ENCODE measurements around the gene PDXK.

PDXK gene

GRCh38 chr21:43739621-43740435 is 20.9 kb downstream of the PDXK start:
- DNase-seq (ENCODE audit: extremely low spot score, insufficient read length, low read depth) (no peak), FAIRE-seq (no peak)

DNA sequence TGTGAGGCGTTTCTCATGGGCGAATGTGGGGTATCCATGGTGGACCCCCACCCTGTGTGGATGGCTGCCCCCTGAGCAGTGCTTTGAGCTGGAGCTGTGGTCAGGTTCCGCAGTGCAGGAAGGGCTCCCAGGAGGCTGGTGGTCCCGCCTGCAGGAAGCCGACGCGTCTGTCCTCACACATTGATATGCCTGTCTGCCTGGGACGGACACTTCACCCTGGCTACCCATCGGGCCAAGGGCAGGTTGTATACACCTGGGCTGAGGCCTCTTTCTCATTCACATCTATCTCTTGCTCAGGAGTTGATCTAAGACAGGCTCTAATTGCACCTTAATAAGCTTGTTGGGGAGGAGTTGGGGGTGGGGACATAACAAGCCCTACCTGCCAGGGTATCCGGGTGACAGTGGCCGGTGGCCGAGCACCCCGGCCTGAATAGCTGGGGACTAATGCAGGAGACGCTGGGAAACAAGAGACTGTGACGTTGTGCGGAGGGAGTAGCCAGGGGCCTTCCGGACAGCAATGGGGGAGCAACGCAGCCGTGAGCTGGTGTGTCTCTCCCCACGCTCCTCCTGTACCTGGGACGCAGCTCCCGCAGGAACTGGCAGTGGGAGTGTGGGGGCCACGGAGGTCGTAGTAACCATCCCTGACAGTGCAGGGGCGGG is 21.7 kb downstream of the PDXK start:
- DNase-seq (ENCODE audit: extremely low spot score, insufficient read length, low read depth): no peak
- no peak for FAIRE-seq

DNA sequence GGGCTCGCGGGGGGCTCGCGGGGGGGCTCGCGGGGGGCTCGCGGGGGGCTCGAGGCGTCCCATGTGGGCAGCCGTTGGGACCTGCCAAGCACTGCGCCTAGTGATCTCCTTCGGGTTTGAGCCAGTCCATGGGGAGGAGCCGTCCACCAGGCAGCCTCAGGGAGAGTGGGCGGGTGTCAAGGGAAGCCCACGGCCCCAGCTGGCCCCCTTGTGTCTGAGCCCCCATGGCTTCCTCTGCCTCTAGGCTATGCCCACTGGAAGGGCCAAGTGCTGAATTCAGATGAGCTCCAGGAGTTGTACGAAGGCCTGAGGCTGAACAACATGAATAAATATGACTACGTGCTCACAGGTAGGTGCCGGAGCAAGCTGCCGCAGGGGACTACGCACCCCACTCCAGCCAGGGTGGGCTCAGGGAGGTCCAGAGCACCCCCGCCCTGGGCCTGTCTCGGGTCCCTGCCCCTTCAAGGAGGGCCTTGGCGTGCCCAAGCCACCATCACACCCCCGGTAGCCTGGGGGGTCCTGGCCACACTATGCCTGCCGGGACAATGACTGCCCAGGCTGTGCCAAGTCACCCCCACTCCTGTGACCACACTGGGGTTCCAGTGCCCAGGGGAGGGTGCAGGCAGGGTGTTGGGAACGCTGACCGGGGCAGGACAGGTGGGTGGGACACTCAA is 22.6 kb downstream of the PDXK start:
- no peak for FAIRE-seq
- DNase-seq (ENCODE audit: extremely low spot score, insufficient read length, low read depth): no peak

DNA sequence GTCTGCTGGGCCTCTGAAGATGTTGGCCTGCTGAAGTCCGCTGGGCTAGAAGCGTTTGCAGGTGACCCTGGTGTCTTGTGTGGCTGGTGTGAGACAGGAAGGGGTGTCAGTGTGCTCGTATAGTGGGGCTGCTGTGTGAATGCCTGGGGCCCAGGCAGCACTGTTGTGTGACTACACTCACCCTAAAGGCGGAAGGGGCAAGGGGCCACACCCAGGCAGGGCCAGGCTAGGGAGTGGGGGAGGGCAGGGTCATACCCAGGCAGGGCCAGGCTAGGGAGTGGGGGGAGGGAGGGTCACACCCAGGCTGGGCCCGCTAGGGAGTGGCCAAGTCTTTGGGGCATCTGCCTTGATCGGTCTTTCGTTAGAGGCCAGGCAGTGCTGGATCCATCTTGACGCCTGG is 25.0 kb downstream of the PDXK start:
- FAIRE-seq (no peak), DNase-seq (ENCODE audit: extremely low spot score, insufficient read length, low read depth) (no peak)

GRCh38 chr21:43744725-43745124 is 25.8 kb downstream of the PDXK start:
- no peak for FAIRE-seq

GRCh38 chr21:43745772-43746517 is 27.0 kb downstream of the PDXK start:
- FAIRE-seq (no peak), DNase-seq (ENCODE audit: extremely low spot score, insufficient read length, low read depth) (no peak)

More at GRCh38 chr21:43744725-43745124, 25.8 kb downstream of the PDXK start:
- no peak for DNase-seq (ENCODE audit: extremely low spot score, insufficient read length, low read depth)

DNA sequence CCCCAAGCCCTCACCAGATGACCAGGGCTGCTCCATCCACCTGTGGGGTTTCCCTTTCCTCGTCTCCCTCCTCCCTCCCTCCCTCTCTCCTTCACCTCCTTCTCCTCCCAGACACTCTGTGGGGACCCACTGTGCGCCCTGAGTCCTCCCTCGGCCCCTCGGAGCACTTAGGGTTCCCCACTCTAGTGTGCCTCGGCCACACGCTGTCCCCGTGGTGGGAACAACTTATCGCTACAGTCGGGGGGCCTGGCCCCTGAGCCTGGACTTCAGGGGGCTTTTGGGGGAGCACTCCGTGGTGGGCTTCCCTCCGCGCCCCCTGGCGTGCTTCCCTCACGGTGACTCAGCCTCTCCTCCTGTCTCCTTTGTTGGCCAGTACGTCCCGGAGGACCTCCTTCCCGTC is 29.7 kb downstream of the PDXK start:
- FAIRE-seq (no peak), DNase-seq (ENCODE audit: extremely low spot score, insufficient read length, low read depth) (no peak)

DNA sequence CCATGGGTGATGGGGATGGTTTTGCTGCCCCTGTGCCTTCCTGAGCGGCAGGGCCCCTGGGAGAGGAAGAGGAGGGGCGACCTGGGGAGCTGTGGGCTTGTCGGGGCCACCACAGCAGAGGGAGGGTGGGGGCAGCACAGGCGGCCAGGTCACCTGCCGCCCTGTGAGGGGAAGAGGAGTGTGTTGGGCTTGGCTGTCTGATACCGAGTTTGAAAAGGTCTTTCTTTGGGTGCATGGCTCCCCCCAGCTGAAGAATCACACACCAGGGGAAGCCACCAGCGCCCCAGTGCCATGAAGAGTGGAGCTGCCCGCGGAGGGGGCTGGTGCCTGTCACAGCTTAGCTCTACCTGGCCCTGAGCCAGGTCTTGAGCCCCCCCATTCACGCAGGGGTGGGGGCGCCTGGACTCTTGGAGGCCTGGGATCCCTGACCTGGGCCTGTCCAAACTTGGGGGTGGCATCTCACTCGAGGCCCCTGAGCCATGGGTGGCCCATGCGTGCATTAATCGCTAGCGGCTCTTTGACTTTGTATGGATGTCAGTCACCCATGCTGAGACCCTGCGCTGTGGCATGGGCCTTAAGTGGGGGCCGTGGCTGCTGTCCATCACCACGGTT is 30.8 kb downstream of the PDXK start:
- DNase-seq (ENCODE audit: extremely low spot score, insufficient read length, low read depth): no peak
- FAIRE-seq: no peak

GRCh38 chr21:43750339-43751033 is 31.6 kb downstream of the PDXK start:
- FAIRE-seq (no peak), DNase-seq (ENCODE audit: extremely low spot score, insufficient read length, low read depth) (no peak)

- DNase-seq (ENCODE audit: extremely low spot score, insufficient read length, low read depth): no peak
- FAIRE-seq: no peak
These were observed 33.1 kb downstream of the PDXK start for GRCh38 chr21:43751955-43752591.

DNA sequence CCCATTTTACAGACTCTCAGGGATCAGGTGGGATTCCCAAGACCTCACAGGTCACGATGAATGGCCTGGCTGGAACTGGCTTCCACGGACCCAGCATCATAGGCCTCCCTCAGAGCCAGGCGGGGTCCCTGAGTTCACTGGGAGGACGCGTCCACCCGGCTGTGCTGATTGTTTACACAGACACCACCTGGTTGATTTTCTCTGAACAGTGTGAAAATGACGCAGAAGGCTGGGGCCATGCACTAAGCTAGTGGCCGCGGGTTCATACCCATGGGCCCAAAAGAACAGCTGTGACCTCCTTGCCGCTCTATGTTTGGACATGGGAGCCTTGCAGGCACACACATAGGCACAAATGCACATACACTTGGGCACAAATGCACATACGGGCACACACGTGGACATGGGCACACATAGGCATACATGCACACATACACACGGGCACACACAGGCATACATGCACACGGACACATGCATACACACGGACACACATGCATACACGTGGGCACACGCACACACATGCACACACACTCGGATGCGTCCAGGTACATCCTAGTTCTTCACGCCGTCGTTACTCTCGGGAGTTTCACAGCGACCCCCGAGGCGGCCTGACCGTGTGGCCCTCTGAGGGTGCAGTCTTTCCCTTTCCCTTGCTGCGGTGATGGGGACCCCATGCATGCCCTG is 34.0 kb downstream of the PDXK start:
- DNase-seq (ENCODE audit: extremely low spot score, insufficient read length, low read depth) (no peak), FAIRE-seq (no peak)

- DNase-seq (ENCODE audit: extremely low spot score, insufficient read length, low read depth) (no peak), FAIRE-seq (no peak)
These were observed 34.5 kb downstream of the PDXK start for GRCh38 chr21:43753439-43753799.

DNA sequence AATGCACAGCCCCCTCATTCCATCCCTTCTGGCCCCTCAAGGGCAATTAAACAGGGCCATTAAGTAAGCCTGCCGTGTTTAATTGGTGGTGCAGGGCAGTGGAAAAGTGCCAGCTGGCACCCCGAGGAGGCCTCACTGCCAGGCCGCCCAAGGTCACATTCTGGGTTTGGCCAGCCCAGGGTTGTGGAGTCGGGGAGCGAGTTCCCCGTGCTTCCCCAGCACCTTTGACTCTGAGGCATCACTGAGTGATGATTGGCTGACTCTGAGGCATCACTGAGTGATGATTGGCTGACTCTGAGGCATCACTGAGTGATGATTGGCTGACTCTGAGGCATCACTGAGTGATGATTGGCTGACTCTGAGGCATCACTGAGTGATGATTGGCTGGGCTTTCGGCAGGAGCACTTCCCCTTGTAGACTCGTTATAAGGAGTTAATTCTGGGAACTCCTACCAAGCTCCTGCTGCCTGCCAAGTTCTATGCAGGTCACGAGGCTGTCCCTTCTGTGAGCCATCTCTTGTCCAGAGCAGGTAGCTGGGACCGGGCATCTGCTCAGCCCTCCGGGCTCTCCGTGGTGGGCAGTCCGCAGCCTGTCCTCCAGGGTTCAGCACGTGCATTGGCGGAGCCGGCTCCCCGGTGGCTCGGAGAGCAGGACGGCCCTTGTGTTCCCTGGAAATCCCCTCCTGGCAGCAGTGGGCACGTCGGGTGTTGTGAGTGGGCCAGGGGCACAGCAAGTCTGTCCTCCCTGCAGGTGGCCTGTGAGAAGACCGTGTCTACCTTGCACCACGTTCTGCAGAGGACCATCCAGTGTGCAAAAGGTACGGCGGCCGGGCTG is 36.2 kb downstream of the PDXK start:
- FAIRE-seq (no peak), DNase-seq (ENCODE audit: extremely low spot score, insufficient read length, low read depth) (no peak)

GRCh38 chr21:43755820-43756594 is 37.1 kb downstream of the PDXK start:
- FAIRE-seq (no peak), DNase-seq (ENCODE audit: extremely low spot score, insufficient read length, low read depth) (no peak)

DNA sequence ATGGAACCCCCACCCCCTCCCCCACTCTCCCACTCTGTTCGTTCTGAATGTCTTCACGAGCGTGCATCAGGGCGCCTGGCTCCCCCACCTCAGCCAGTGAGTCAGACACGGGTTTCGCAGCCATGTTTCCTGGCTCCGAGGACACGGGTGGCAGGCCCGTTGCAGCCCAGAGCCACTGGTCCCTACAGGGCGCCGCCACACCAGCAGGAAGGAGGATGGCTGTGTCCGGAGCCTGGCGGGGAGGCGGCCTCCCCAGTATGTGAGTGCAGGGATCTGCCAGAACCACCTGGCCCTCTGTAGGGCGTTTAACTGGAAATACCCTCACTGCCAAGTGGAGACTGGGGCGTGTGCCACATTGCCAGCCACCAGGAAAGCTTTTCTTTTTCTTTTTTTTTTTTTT is 38.7 kb downstream of the PDXK start:
- no peak for DNase-seq (ENCODE audit: extremely low spot score, insufficient read length, low read depth)
- no peak for FAIRE-seq

DNA sequence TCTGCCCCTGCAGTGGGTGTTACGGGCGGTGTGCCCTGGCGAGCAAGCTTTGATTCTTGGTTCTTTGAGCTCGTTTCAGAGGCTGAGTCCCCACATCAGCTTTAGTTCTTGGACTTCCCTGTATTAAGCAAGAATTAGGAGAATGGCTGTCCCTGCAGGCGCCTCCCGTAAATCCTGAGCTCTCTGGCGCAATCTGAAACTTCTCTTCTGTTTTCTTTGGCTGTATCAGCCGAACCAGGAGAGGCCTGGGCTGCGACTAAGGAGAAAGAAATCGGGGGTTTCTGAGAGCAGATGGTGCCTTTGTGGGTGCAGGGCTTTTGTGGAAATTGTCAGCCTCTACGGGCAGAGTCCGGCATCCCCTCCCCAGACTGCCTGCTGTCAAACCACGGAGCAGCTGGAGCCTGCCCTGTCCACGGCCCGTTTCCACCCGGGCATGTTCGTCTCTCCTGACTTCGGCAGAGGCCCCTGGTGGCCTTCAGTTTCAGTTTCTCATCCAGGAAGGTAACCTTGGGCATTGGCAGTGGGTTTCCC is 39.2 kb downstream of the PDXK start:
- DNase-seq (ENCODE audit: extremely low spot score, insufficient read length, low read depth): no peak
- FAIRE-seq: no peak

- FAIRE-seq: no peak
- DNase-seq (ENCODE audit: extremely low spot score, insufficient read length, low read depth): no peak
These were observed 39.9 kb downstream of the PDXK start for GRCh38 chr21:43758811-43759210.

Measured in GM18507 (cell line).